ENCODE data around the gene TRIM60.
A peak's percentile ranks its signal among the peaks of the same experiment; 100 is the strongest.
"Not testable (repeated sequence)": the region's sequence is repeated elsewhere in the genome, so short reads cannot be mapped to it uniquely, and the experiment has no call there.

Gene TRIM60

DNA sequence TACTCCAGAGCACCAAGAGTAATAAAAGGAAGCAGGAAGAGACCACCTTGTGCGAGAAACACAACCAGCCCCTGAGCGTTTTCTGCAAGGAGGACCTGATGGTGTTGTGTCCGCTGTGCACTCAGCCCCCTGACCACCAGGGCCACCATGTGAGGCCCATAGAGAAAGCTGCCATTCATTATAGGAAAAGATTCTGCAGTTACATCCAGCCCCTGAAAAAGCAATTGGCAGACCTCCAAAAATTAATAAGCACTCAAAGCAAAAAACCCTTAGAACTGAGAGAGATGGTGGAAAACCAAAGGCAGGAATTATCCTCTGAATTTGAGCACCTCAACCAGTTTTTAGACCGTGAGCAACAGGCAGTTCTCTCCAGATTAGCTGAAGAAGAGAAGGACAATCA, 27.6 kb downstream of the TRIM60 start:
- H3K9me3 ChIP-seq (ENCODE audit: control insufficient read depth, insufficient read depth, low read length), result no peaks in the 10 kb centered on the region
- no peaks in the 10 kb centered on the region for H3K9me2 ChIP-seq (replicated peaks; ENCODE audit: control insufficient read depth, low read length)
- no peaks in the 10 kb centered on the region for H3F3A ChIP-seq (ENCODE audit: control insufficient read depth, insufficient read depth)
- H3K4me3 ChIP-seq (ENCODE audit: low read length), result no peak overlapping the region
- TF ChIP-seq, protein P1, sequence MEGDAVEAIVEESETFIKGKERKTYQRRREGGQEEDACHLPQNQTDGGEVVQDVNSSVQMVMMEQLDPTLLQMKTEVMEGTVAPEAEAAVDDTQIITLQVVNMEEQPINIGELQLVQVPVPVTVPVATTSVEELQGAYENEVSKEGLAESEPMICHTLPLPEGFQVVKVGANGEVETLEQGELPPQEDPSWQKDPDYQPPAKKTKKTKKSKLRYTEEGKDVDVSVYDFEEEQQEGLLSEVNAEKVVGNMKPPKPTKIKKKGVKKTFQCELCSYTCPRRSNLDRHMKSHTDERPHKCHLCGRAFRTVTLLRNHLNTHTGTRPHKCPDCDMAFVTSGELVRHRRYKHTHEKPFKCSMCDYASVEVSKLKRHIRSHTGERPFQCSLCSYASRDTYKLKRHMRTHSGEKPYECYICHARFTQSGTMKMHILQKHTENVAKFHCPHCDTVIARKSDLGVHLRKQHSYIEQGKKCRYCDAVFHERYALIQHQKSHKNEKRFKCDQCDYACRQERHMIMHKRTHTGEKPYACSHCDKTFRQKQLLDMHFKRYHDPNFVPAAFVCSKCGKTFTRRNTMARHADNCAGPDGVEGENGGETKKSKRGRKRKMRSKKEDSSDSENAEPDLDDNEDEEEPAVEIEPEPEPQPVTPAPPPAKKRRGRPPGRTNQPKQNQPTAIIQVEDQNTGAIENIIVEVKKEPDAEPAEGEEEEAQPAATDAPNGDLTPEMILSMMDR (IDR thresholded peaks at IDR 0.05; ENCODE audit: low read depth, low read length, poor library complexity, severe bottlenecking), result no peak
- no peak for TF ChIP-seq EZH2phosphoT487 (IDR thresholded peaks at IDR 0.05; ENCODE audit: borderline replicate concordance, low read length)
- H3K79me2 ChIP-seq (ENCODE audit: control insufficient read depth, low read length), result no peaks in the 10 kb centered on the region
- no peaks in the 10 kb centered on the region for H3K36me3 ChIP-seq (ENCODE audit: control insufficient read depth, low read length)
- no peaks in the 10 kb centered on the region for H3K4me1 ChIP-seq (ENCODE audit: control insufficient read depth, low read length)
- no peaks in the 10 kb centered on the region for H3K27me3 ChIP-seq (ENCODE audit: control insufficient read depth, low read length)
- H3K4me2 ChIP-seq (ENCODE audit: low read length), result no peak overlapping the region
- no peak overlapping the region for H3K27ac ChIP-seq (ENCODE audit: low read depth, low read length)
- H4K20me1 ChIP-seq (ENCODE audit: control insufficient read depth, insufficient read depth, low read depth, low read length), result no peaks in the 10 kb centered on the region

DNA sequence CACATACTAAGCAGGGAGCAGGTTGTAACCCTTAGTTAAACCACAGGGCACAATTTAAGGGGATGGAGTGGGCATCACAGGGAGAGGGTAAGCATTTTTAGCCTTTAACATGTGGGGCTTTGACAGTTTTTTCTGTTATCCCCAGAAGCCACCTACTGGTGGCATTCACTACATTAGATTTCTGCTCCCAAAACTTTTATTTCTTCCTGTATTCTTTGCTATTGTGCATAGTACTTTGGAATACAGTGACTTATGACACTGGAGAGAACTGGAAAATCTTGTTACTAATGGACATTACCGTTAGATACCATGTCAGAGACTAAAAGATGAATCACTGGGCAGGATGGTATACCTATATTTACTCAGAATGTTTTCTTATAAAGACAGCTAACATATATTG, 29.1 kb downstream of the TRIM60 start:
- H3K4me3 ChIP-seq (ENCODE audit: low read length), result no peak overlapping the region
- H4K20me1 ChIP-seq (ENCODE audit: control insufficient read depth, insufficient read depth, low read depth, low read length), result no peaks in the 10 kb centered on the region
- no peaks in the 10 kb centered on the region for H3K27me3 ChIP-seq (ENCODE audit: control insufficient read depth, low read length)
- H3K27ac ChIP-seq (ENCODE audit: low read depth, low read length), result no peak overlapping the region
- H3K9me3 ChIP-seq (ENCODE audit: control insufficient read depth, insufficient read depth, low read length), result no peaks in the 10 kb centered on the region
- no peaks in the 10 kb centered on the region for H3K79me2 ChIP-seq (ENCODE audit: control insufficient read depth, low read length)
- H3K36me3 ChIP-seq (ENCODE audit: control insufficient read depth, low read length), result no peaks in the 10 kb centered on the region
- H3K4me2 ChIP-seq (ENCODE audit: low read length), result no peak overlapping the region
- no peak for TF ChIP-seq EZH2phosphoT487 (IDR thresholded peaks at IDR 0.05; ENCODE audit: borderline replicate concordance, low read length)
- TF ChIP-seq, protein P1 (IDR thresholded peaks at IDR 0.05; ENCODE audit: low read depth, low read length, poor library complexity, severe bottlenecking), result peak; percentile 52
- H3K4me1 ChIP-seq (ENCODE audit: control insufficient read depth, low read length), result no peaks in the 10 kb centered on the region
- no peaks in the 10 kb centered on the region for H3K9me2 ChIP-seq (replicated peaks; ENCODE audit: control insufficient read depth, low read length)
- H3F3A ChIP-seq (ENCODE audit: control insufficient read depth, insufficient read depth), result no peaks in the 10 kb centered on the region

DNA sequence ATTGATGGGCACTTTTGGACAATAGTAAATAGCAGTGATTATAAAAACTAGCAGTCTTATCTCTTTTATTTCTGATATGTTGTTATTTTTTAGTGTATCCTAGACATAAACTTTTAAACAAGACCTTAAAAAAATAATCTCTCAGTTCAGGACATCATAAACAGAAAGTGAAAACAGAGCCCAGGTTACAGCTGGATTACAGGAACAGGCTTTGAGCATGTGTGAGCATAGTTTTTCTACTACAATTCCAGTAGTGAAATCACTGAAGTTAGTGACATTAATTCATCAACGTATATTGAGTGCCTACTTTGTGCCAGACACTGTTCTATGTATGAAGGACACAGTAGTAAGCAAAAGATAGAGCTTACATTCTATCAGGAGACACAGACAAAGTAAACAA, 38.8 kb downstream of the TRIM60 start:
- Histone ChIP-seq H3K9me2 (replicated peaks; ENCODE audit: control insufficient read depth, low read length) (no peaks in the 10 kb centered on the region), H3K36me3 (ENCODE audit: control insufficient read depth, low read length) (no peaks in the 10 kb centered on the region), H3F3A (ENCODE audit: control insufficient read depth, insufficient read depth) (no peaks in the 10 kb centered on the region), H4K20me1 (ENCODE audit: control insufficient read depth, insufficient read depth, low read depth, low read length) (no peaks in the 10 kb centered on the region), H3K27ac (ENCODE audit: low read depth, low read length) (no peak overlapping the region), H3K9me3 (ENCODE audit: control insufficient read depth, insufficient read depth, low read length) (no peaks in the 10 kb centered on the region), H3K4me3 (ENCODE audit: low read length) (no peak overlapping the region), H3K79me2 (ENCODE audit: control insufficient read depth, low read length) (no peaks in the 10 kb centered on the region), H3K4me1 (ENCODE audit: control insufficient read depth, low read length) (no peaks in the 10 kb centered on the region), H3K27me3 (ENCODE audit: control insufficient read depth, low read length) (no peaks in the 10 kb centered on the region), H3K4me2 (ENCODE audit: low read length) (no peak overlapping the region)
- TF ChIP-seq EZH2phosphoT487 (IDR thresholded peaks at IDR 0.05; ENCODE audit: borderline replicate concordance, low read length), result no peak
- TF ChIP-seq, protein P1 (IDR thresholded peaks at IDR 0.05; ENCODE audit: low read depth, low read length, poor library complexity, severe bottlenecking), result no peak

DNA sequence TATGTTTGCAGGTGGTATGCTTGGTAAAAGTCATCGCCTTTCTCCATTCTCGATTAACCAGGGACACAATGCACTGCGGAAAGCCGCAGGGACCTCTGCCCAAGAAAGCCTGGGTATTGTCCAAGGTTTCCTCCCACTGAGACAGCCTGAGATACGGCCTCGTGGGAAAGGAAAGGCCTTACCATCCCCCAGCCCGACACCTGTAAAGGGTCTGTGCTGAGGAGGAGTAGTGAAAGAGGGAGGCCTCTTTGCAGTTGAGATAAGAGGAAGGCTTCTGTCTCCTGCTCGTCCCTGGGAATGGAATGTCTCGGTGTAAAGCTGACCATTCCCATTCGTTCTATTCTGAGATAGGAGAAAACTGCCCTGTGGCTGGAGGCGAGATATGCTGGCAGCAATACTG, 41.5 kb downstream of the TRIM60 start:
- H4K20me1 ChIP-seq (ENCODE audit: control insufficient read depth, insufficient read depth, low read depth, low read length); H3K27ac ChIP-seq (ENCODE audit: low read depth, low read length); H3F3A ChIP-seq (ENCODE audit: control insufficient read depth, insufficient read depth); H3K9me3 ChIP-seq (ENCODE audit: control insufficient read depth, insufficient read depth, low read length); H3K4me2 ChIP-seq (ENCODE audit: low read length); H3K4me3 ChIP-seq (ENCODE audit: low read length); H3K9me2 ChIP-seq (replicated peaks; ENCODE audit: control insufficient read depth, low read length); H3K27me3 ChIP-seq (ENCODE audit: control insufficient read depth, low read length); H3K4me1 ChIP-seq (ENCODE audit: control insufficient read depth, low read length); H3K79me2 ChIP-seq (ENCODE audit: control insufficient read depth, low read length); H3K36me3 ChIP-seq (ENCODE audit: control insufficient read depth, low read length): not testable (repeated sequence)

Data from DOHH2 (cell line).